ENCODE data around the gene AMY1B.
"Not testable (repeated sequence)": the region's sequence is repeated elsewhere in the genome, so short reads cannot be mapped to it uniquely, and the experiment has no call there.

- TF ChIP-seq EP300, POLR2A, POLR2AphosphoS5 (IDR thresholded peaks at IDR 0.05): not testable (repeated sequence)
- TF ChIP-seq, protein P1, sequence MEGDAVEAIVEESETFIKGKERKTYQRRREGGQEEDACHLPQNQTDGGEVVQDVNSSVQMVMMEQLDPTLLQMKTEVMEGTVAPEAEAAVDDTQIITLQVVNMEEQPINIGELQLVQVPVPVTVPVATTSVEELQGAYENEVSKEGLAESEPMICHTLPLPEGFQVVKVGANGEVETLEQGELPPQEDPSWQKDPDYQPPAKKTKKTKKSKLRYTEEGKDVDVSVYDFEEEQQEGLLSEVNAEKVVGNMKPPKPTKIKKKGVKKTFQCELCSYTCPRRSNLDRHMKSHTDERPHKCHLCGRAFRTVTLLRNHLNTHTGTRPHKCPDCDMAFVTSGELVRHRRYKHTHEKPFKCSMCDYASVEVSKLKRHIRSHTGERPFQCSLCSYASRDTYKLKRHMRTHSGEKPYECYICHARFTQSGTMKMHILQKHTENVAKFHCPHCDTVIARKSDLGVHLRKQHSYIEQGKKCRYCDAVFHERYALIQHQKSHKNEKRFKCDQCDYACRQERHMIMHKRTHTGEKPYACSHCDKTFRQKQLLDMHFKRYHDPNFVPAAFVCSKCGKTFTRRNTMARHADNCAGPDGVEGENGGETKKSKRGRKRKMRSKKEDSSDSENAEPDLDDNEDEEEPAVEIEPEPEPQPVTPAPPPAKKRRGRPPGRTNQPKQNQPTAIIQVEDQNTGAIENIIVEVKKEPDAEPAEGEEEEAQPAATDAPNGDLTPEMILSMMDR (IDR thresholded peaks at IDR 0.05) = not testable (repeated sequence)
These were observed 21.4 kb upstream of the AMY1B start for GRCh38 chr1:103717404-103717803.
